H9 (cell line): Measurements from ENCODE around the gene DLG2. TPM values are rescaled to one million over a fixed set of nuclear protein-coding genes. Genes with fewer than 3 reads are reported as not detected.

ENCODE experiments used
- DNase-seq: peaks from one replicate; pipeline ENCODE4 v3.0.0-alpha.2; 2017
- H2AFZ ChIP-seq: one replicate; pipeline ENCODE4 v1.6.1; 2013; ENCODE audit warnings: mild to moderate bottlenecking, low read length, control low read depth, moderate library complexity
- H2AK5ac ChIP-seq: 2 replicates; pipeline ENCODE4 v1.6.1; 2013; ENCODE audit warnings: low read length, control low read depth, mixed read lengths; ENCODE audit not compliant: insufficient read length
- H2BK120ac ChIP-seq: one replicate; pipeline ENCODE4 v1.6.1; 2013; ENCODE audit warnings: low read depth, mild to moderate bottlenecking, low read length, control low read depth, inconsistent platforms; ENCODE audit not compliant: poor library complexity, severe bottlenecking
- H2BK12ac ChIP-seq: 2 replicates; pipeline ENCODE4 v1.6.1; 2013; ENCODE audit warnings: low read length, control low read depth, mixed read lengths, low read depth; ENCODE audit not compliant: insufficient read length
- H2BK15ac ChIP-seq: 2 replicates; pipeline ENCODE4 v1.6.1; 2013; ENCODE audit warnings: low read depth, low read length, control low read depth
- H2BK20ac ChIP-seq: one replicate; pipeline ENCODE4 v1.6.1; 2013; ENCODE audit warnings: low read depth, mild to moderate bottlenecking, low read length, control low read depth, inconsistent platforms; ENCODE audit not compliant: poor library complexity, severe bottlenecking
- H2BK5ac ChIP-seq: 2 replicates; pipeline ENCODE4 v1.6.1; 2013; ENCODE audit warnings: low read length, control low read depth, mixed read lengths; ENCODE audit not compliant: insufficient read length
- H3K14ac ChIP-seq: 2 replicates; pipeline ENCODE4 v1.6.1; 2013; ENCODE audit warnings: low read length, control low read depth; ENCODE audit not compliant: insufficient read depth
- H3K18ac ChIP-seq: 2 replicates; pipeline ENCODE4 v1.6.1; 2013; ENCODE audit warnings: low read depth, mild to moderate bottlenecking, mixed read lengths, low read length, control low read depth; ENCODE audit not compliant: insufficient read length
- H3K23ac ChIP-seq: 2 replicates; pipeline ENCODE4 v1.6.1; 2013; ENCODE audit warnings: low read length, control low read depth, mixed read lengths, low read depth; ENCODE audit not compliant: insufficient read length
- H3K23me2 ChIP-seq: 2 replicates; pipeline ENCODE4 v1.6.1; 2013; ENCODE audit warnings: low read depth, mild to moderate bottlenecking, mixed read lengths, low read length, control low read depth; ENCODE audit not compliant: insufficient read length, poor library complexity, severe bottlenecking
- H3K27ac ChIP-seq: 2 replicates; pipeline ENCODE4 v1.5.1; 2013; ENCODE audit warnings: low read length, control low read depth, mixed read lengths, low read depth; ENCODE audit not compliant: insufficient read length
- H3K27me3 ChIP-seq: 2 replicates; pipeline ENCODE4 v1.6.1; 2013; ENCODE audit warnings: low read length, control low read depth, inconsistent platforms; ENCODE audit not compliant: insufficient read depth
- H3K4ac ChIP-seq: 2 replicates; pipeline ENCODE4 v1.6.1; 2013; ENCODE audit warnings: low read depth, mild to moderate bottlenecking, control low read depth, inconsistent platforms, low read length, moderate library complexity
- H3K4me1 ChIP-seq: 2 replicates; pipeline ENCODE4 v1.6.1; 2013; ENCODE audit warnings: low read length, control low read depth, inconsistent platforms; ENCODE audit not compliant: insufficient read depth
- H3K4me2 ChIP-seq: 2 replicates; pipeline ENCODE4 v1.6.1; 2013; ENCODE audit warnings: low read length, control low read depth, mixed read lengths; ENCODE audit not compliant: insufficient read length, insufficient read depth
- H3K56ac ChIP-seq: 2 replicates; pipeline ENCODE4 v1.6.1; 2013; ENCODE audit warnings: low read depth, mild to moderate bottlenecking, mixed read lengths, low read length, control low read depth; ENCODE audit not compliant: insufficient read length
- H3K79me1 ChIP-seq: 2 replicates; pipeline ENCODE4 v1.6.1; 2013; ENCODE audit warnings: low read depth, mild to moderate bottlenecking, moderate library complexity, low read length, control low read depth, inconsistent platforms; ENCODE audit not compliant: insufficient read depth, poor library complexity, severe bottlenecking
- H3K79me2 ChIP-seq: 2 replicates; pipeline ENCODE4 v1.6.1; 2013; ENCODE audit warnings: low read length, control low read depth, inconsistent platforms; ENCODE audit not compliant: insufficient read depth
- H3K9ac ChIP-seq: 2 replicates; pipeline ENCODE4 v1.6.1; 2013; ENCODE audit warnings: low read length, control low read depth, mixed read lengths; ENCODE audit not compliant: insufficient read length; ENCODE audit errors: extremely low read depth
- H3K9me3 ChIP-seq: one replicate; pipeline ENCODE4 v1.6.1; 2013; ENCODE audit warnings: low read depth, low read length, inconsistent platforms; ENCODE audit not compliant: control insufficient read depth
- H3T11ph ChIP-seq: one replicate; pipeline ENCODE4 v1.6.1; 2013; ENCODE audit warnings: mild to moderate bottlenecking, low read length, control low read depth, inconsistent platforms
- H4K20me1 ChIP-seq: one replicate; pipeline ENCODE4 v1.6.1; 2013; ENCODE audit not compliant: control insufficient read depth, insufficient read length, insufficient read depth
- H4K5ac ChIP-seq: 2 replicates; pipeline ENCODE4 v1.6.1; 2013; ENCODE audit warnings: low read depth, mild to moderate bottlenecking, mixed read lengths, low read length, control low read depth; ENCODE audit not compliant: insufficient read length
- H4K8ac ChIP-seq: replicated peaks from 2 replicates; pipeline ENCODE4 v1.6.1; 2013; ENCODE audit warnings: low read length, control low read depth, mixed read lengths, low read depth; ENCODE audit not compliant: insufficient read length
- H4K91ac ChIP-seq: 2 replicates; pipeline ENCODE4 v1.6.1; 2013; ENCODE audit warnings: low read depth, mild to moderate bottlenecking, moderate library complexity, mixed read lengths, low read length, control low read depth; ENCODE audit not compliant: insufficient read length
- H3K27ac Mint-ChIP-seq, 3 experiments: 2 replicates in 2 of 3; 3 replicates in 1 of 3; pipeline ENCODE4 v1.8.0; 2020 to 2021; ENCODE audit warnings: mixed read lengths in 3 of 3, mild to moderate bottlenecking in 1 of 3, moderate library complexity in 1 of 3
- H3K27me3 Mint-ChIP-seq: 2 replicates; pipeline ENCODE4 v1.8.0; 2021; ENCODE audit warnings: low read depth, mild to moderate bottlenecking, moderate library complexity, mixed read lengths
- H3K36me3 Mint-ChIP-seq, 3 experiments: 2 replicates in 2 of 3; 3 replicates in 1 of 3; pipeline ENCODE4 v1.8.0; 2020 to 2021; ENCODE audit warnings: low read depth in 3 of 3, mixed read lengths in 3 of 3; ENCODE audit not compliant: insufficient read depth in 1 of 3
- H3K4me1 Mint-ChIP-seq, 2 experiments: 2 replicates each; pipeline ENCODE4 v1.8.0; 2020; ENCODE audit warnings: mixed read lengths in 2 of 2
- H3K4me3 Mint-ChIP-seq, 2 experiments: 2 replicates in 1 of 2; 3 replicates in 1 of 2; pipeline ENCODE4 v1.8.0; 2020 to 2021; ENCODE audit warnings: mild to moderate bottlenecking in 2 of 2, mixed read lengths in 2 of 2, moderate library complexity in 1 of 2
- H3K9me3 Mint-ChIP-seq, 2 experiments: 2 replicates in 1 of 2; 3 replicates in 1 of 2; pipeline ENCODE4 v1.8.0; 2020; ENCODE audit warnings: mild to moderate bottlenecking in 2 of 2, mixed read lengths in 2 of 2, moderate library complexity in 1 of 2
- CTCF ChIP-seq: fragments of 200-600 bp; sonication (generic); conservative IDR thresholded peaks from 3 replicates; pipeline ENCODE4 v1.8.0; 2021; ENCODE audit warnings: antibody characterized with exemption, mild to moderate bottlenecking
- WGBS: extraction: QIAGEN DNeasy Blood & Tissue Kit; methylation state at CpG from one replicate; pipeline ENCODE4 v1.1.7; 2013; ENCODE audit warnings: missing lambda C conversion rate, low lambda C conversion rate, mixed read lengths; ENCODE audit not compliant: insufficient read length; ENCODE audit errors: extremely low coverage; 5-methylcytosine and 5-hydroxymethylcytosine counted together
- total RNA-seq: library from RNA; stranded (reverse); gene quantifications from 2 replicates; pipeline ENCODE4 v1.2.1, GENCODE V29; 2021

Gene DLG2
- total RNA-seq, 1 experiment from 2014 or later = 8.0 TPM

GRCh38 chr11:84518631-84519183 lies 1108.4 kb downstream of the DLG2 start:
- H2BK12ac ChIP-seq = no peak overlapping the region
- no peak overlapping the region for H3K18ac ChIP-seq
- no peak overlapping the region for H3K27ac ChIP-seq
- H3K79me2 ChIP-seq = no peaks in the 10 kb centered on the region
- H3K9ac ChIP-seq = no peak overlapping the region
- H3T11ph ChIP-seq = no peak overlapping the region
- no peak overlapping the region for H3K56ac ChIP-seq
- H2BK120ac ChIP-seq = no peak overlapping the region
- H2BK20ac ChIP-seq = no peak overlapping the region
- TF ChIP-seq CTCF = no peak
- H3K79me1 ChIP-seq = no peaks in the 10 kb centered on the region
- no peak overlapping the region for H4K5ac ChIP-seq
- H2BK15ac ChIP-seq = no peak overlapping the region
- H2AK5ac ChIP-seq = no peak overlapping the region
- H3K4ac ChIP-seq = no peak overlapping the region
- H3K23ac ChIP-seq = no peak overlapping the region
- no peak overlapping the region for H3K14ac ChIP-seq
- no peaks in the 10 kb centered on the region for H3K9me3 ChIP-seq
- Mint-ChIP-seq H3K9me3 (no peaks in the 10 kb centered on the region), H3K4me1 (peaks cover 7% of the 10 kb centered on the region in 2 experiments), H3K27ac (no peak overlapping the region), H3K27me3 (no peaks in the 10 kb centered on the region), H3K36me3 (no peaks in the 10 kb centered on the region), H3K4me3 (no peak overlapping the region)
- H4K8ac ChIP-seq = no peak overlapping the region
- no peaks in the 10 kb centered on the region for H3K4me1 ChIP-seq
- no peaks in the 10 kb centered on the region for H4K20me1 ChIP-seq
- H2AFZ ChIP-seq = no peak overlapping the region
- no peak overlapping the region for H2BK5ac ChIP-seq
- no CpG with 5 or more reads among the region's 2 CpGs for WGBS
- no peak overlapping the region for H3K4me2 ChIP-seq
- H4K91ac ChIP-seq = no peak overlapping the region
- DNase-seq = no peak
- no peaks in the 10 kb centered on the region for H3K27me3 ChIP-seq
- H3K23me2 ChIP-seq = no peaks in the 10 kb centered on the region
